KMS-11 (cell line): ENCODE data around the gene TRIOBP.

Experiments
- H2AFZ ChIP-seq: fragments of 200-600 bp; sonication (generic); 2 replicates; pipeline ENCODE4 v1.6.1; 2016; ENCODE audit warnings: antibody characterized with exemption, mixed run types, low read depth
- H3K27ac ChIP-seq: fragments of 200-600 bp; sonication (generic); 2 replicates; pipeline ENCODE4 v1.6.1; 2016; ENCODE audit warnings: mild to moderate bottlenecking, mixed run types
- H3K27me3 ChIP-seq: fragments of 200-600 bp; sonication (generic); 2 replicates; pipeline ENCODE4 v1.6.1; 2017; ENCODE audit warnings: mild to moderate bottlenecking, low read depth, mixed run types, moderate library complexity; ENCODE audit not compliant: insufficient read depth
- H3K36me3 ChIP-seq: fragments of 200-600 bp; sonication (generic); 2 replicates; pipeline ENCODE4 v1.6.1; 2017; ENCODE audit warnings: mild to moderate bottlenecking, mixed run types; ENCODE audit not compliant: insufficient read depth
- H3K4me1 ChIP-seq: fragments of 200-600 bp; sonication (generic); 2 replicates; pipeline ENCODE4 v1.6.1; 2016; ENCODE audit warnings: mild to moderate bottlenecking, low read depth, mixed run types; ENCODE audit not compliant: poor library complexity, severe bottlenecking
- H3K4me2 ChIP-seq: fragments of 200-600 bp; sonication (generic); 2 replicates; pipeline ENCODE4 v1.7.0; 2016; ENCODE audit warnings: mild to moderate bottlenecking, mixed run types
- H3K4me3 ChIP-seq: fragments of 200-600 bp; sonication (generic); IDR thresholded peaks from 2 replicates; pipeline ENCODE4 v1.6.1; 2017; ENCODE audit warnings: low read depth, low read length, mixed read lengths; ENCODE audit not compliant: insufficient read depth
- H3K79me2 ChIP-seq: fragments of 200-600 bp; sonication (generic); 2 replicates; pipeline ENCODE4 v1.6.1; 2016; ENCODE audit warnings: low read depth, mixed run types; ENCODE audit not compliant: insufficient read depth
- H3K9ac ChIP-seq: fragments of 200-600 bp; sonication (generic); 2 replicates; pipeline ENCODE4 v1.6.1; 2016; ENCODE audit warnings: mild to moderate bottlenecking, mixed run types
- H4K20me1 ChIP-seq: fragments of 200-600 bp; sonication (generic); 2 replicates; pipeline ENCODE4 v1.6.1; 2016; ENCODE audit warnings: mild to moderate bottlenecking, mixed run types; ENCODE audit not compliant: insufficient read depth
- CTCF ChIP-seq: fragments of 200-600 bp; sonication (generic); conservative IDR thresholded peaks from 2 replicates; pipeline ENCODE4 v1.6.1; 2017; ENCODE audit warnings: low read depth, mild to moderate bottlenecking, antibody characterized with exemption, low read length, moderate library complexity, mixed read lengths

Gene TRIOBP

GRCh38 chr22:37811867-37812266 is 115.0 kb downstream of the TRIOBP start:
- H3K79me2 ChIP-seq, result no peaks in the 10 kb centered on the region
- H3K27me3 ChIP-seq, result peaks cover 5% of the 10 kb centered on the region; the same call in 1 of the 2 replicates
- H3K36me3 ChIP-seq, result no peaks in the 10 kb centered on the region
- no peak overlapping the region for H3K9ac ChIP-seq
- H3K4me3 ChIP-seq, result no peak overlapping the region
- no peak overlapping the region for H3K27ac ChIP-seq
- no peak overlapping the region for H3K4me2 ChIP-seq
- H2AFZ ChIP-seq, result no peak overlapping the region
- TF ChIP-seq CTCF, result no peak
- peaks cover 11% of the 10 kb centered on the region for H3K4me1 ChIP-seq
- H4K20me1 ChIP-seq, result no peaks in the 10 kb centered on the region

- Histone ChIP-seq H3K36me3 (no peaks in the 10 kb centered on the region), H3K79me2 (no peaks in the 10 kb centered on the region), H3K4me1 (peaks cover 11% of the 10 kb centered on the region), H3K27ac (no peak overlapping the region), H3K27me3 (no peaks in the 10 kb centered on the region; the same call in 1 of the 2 replicates), H4K20me1 (no peaks in the 10 kb centered on the region), H3K4me3 (no peak overlapping the region), H2AFZ (no peak overlapping the region), H3K4me2 (no peak overlapping the region), H3K9ac (no peak overlapping the region)
- TF ChIP-seq CTCF, result no peak
These were observed 116.2 kb downstream of the TRIOBP start for GRCh38 chr22:37812869-37813678.

GRCh38 chr22:37815593-37815992 is 118.7 kb downstream of the TRIOBP start:
- TF ChIP-seq CTCF, result no peak
- Histone ChIP-seq H3K27me3 (no peaks in the 10 kb centered on the region), H3K4me3 (no peak overlapping the region), H4K20me1 (no peaks in the 10 kb centered on the region), H3K4me1 (peaks cover 7% of the 10 kb centered on the region), H3K4me2 (no peak overlapping the region), H2AFZ (no peak overlapping the region), H3K36me3 (no peaks in the 10 kb centered on the region), H3K9ac (no peak overlapping the region), H3K27ac (no peak overlapping the region), H3K79me2 (no peaks in the 10 kb centered on the region)

- peaks cover 7% of the 10 kb centered on the region for H3K4me1 ChIP-seq
- no peak overlapping the region for H3K4me2 ChIP-seq
- no peak overlapping the region for H3K9ac ChIP-seq
- H3K27me3 ChIP-seq, result no peaks in the 10 kb centered on the region
- H3K79me2 ChIP-seq, result no peaks in the 10 kb centered on the region
- no peaks in the 10 kb centered on the region for H4K20me1 ChIP-seq
- no peak overlapping the region for H3K4me3 ChIP-seq
- TF ChIP-seq CTCF, result no peak
- H3K27ac ChIP-seq, result no peak overlapping the region
- H3K36me3 ChIP-seq, result no peaks in the 10 kb centered on the region
- no peak overlapping the region for H2AFZ ChIP-seq
These were observed 119.8 kb downstream of the TRIOBP start for GRCh38 chr22:37816543-37817180.
